Vagina (tissue), 2 donors: Measurements from ENCODE around the gene PEX11A. TPM values are rescaled to one million over a fixed set of nuclear protein-coding genes. Genes with fewer than 3 reads are reported as not detected.

ENCODE experiments used
- DNase-seq, 2 donors: peaks; one replicate each; pipeline ENCODE4 v3.0.0-alpha.2; 2017; ENCODE audit errors: extremely low spot score in 2 of 2
- H3K27ac ChIP-seq: fragments of 200-600 bp; sonication (generic); one replicate; pipeline ENCODE4 v1.5.1; 2019
- H3K27me3 ChIP-seq: fragments of 200-600 bp; sonication (generic); one replicate; pipeline ENCODE4 v1.5.1; 2019
- H3K36me3 ChIP-seq, 2 donors: fragments of 200-600 bp; sonication (generic); one replicate each; pipeline ENCODE4 v1.5.1; 2017 to 2019
- H3K4me1 ChIP-seq: fragments of 200-600 bp; sonication (generic); one replicate; pipeline ENCODE4 v1.5.1; 2019
- H3K4me3 ChIP-seq, 2 donors: fragments of 200-600 bp; sonication (generic); 1 replicate in 1 of 2; 2 replicates in 1 of 2; pipeline ENCODE4 v1.5.1; 2016 to 2019
- H3K9me3 ChIP-seq: fragments of 200-600 bp; sonication (generic); one replicate; pipeline ENCODE4 v1.5.1; 2019
- CTCF ChIP-seq, 3 experiments: fragments of 450-650 bp in 2 of 3; fragments of 200-600 bp in 1 of 3; sonication (generic) in 1 of 3; IDR thresholded peaks; one replicate each; pipeline ENCODE4 v1.5.1; 2017 to 2019; ENCODE audit warnings: antibody characterized with exemption in 3 of 3, mild to moderate bottlenecking in 2 of 3, moderate library complexity in 2 of 3
- POLR2A ChIP-seq, 2 donors: fragments of 450-650 bp; IDR thresholded peaks; one replicate each; pipeline ENCODE4 v1.6.1; 2017; ENCODE audit warnings: antibody characterized with exemption in 2 of 2, mild to moderate bottlenecking in 2 of 2, moderate library complexity in 2 of 2
- POLR2AphosphoS5 ChIP-seq, 2 donors: sonication (generic); formaldehyde crosslinking; IDR thresholded peaks; one replicate each; pipeline ENCODE4 v1.9.0; 2017; ENCODE audit warnings: antibody characterized with exemption in 2 of 2, mild to moderate bottlenecking in 2 of 2, low read depth in 1 of 2; ENCODE audit not compliant: insufficient read depth in 1 of 2
- intact Hi-C: fragments of 100-400 bp; cut with DNase I; formaldehyde crosslinking; loops from one replicate; pipeline ENCODE4 v1.15.1; 2023
- total RNA-seq: library from RNA; depleted of rRNA; stranded (reverse); fragments of >200 nt; gene quantifications from one replicate; pipeline ENCODE4 v1.2.3, GENCODE V29; 2016

PEX11A gene
- total RNA-seq, 1 donor from 2014 or later, result 4.7 TPM

DNA sequence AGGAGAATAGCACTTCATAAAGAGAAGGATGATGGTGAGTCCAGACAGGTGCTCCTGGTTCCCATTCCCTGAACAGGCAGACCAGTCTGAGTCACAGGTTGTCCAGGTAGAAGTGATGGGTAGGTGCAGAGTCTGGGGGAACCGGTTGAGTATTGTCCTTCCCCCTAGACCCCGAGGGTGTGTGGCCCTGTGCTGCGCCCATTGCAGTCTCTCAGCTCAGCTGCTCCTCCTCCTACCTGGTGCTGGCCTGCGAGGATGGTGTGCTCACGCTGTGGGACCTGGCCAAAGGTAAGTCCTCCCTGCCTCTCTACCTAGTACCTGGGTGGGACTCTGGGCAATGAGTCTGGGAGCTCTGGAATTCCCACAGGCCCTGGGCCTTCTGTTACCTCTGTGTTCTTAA, 40.7 kb upstream of the PEX11A start:
- no peaks in the 10 kb centered on the region for H3K27me3 ChIP-seq
- intact Hi-C loops, result no loop called here
- TF ChIP-seq CTCF (IDR thresholded peaks at IDR 0.05) (no peak), POLR2AphosphoS5 (IDR thresholded peaks at IDR 0.05; ENCODE audit: insufficient read depth in 1 of 2, low read depth in 1 of 2) (no peak), POLR2A (IDR thresholded peaks at IDR 0.05) (no peak)

GRCh38 chr15:89728254-89728653, 37.7 kb upstream of the PEX11A start:
- Histone ChIP-seq H3K27ac (no peak overlapping the region), H3K36me3 (no peaks in the 10 kb centered on the region)
- intact Hi-C loops, result no loop called here

More for the DNA sequence above, 40.7 kb upstream of the PEX11A start:
- no peaks in the 10 kb centered on the region for H3K4me1 ChIP-seq
- no peak overlapping the region for H3K27ac ChIP-seq
- no peak for DNase-seq
- no peaks in the 10 kb centered on the region for H3K36me3 ChIP-seq
- no peaks in the 10 kb centered on the region for H3K9me3 ChIP-seq
- H3K4me3 ChIP-seq, result no peak overlapping the region

DNA sequence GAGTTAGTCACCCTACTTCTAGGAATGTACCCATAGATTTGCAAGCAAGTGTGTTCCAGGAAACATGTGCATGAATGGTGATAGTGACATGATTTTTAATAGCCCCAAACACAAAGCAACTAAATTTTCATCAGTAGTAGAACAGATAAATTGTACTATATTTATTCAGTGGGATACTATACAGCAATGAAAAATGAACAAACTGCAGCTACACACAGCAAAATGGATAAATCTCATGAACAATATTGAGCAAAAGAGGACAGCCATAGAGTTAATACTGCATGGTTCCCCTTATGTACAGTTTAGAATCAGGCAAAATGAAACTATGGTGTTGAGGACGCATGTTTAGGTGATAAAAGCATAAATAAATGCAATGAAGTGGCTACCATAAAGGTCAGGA, 34.5 kb upstream of the PEX11A start:
- TF ChIP-seq CTCF (IDR thresholded peaks at IDR 0.05) (no peak), POLR2AphosphoS5 (IDR thresholded peaks at IDR 0.05; ENCODE audit: insufficient read depth in 1 of 2, low read depth in 1 of 2) (no peak), POLR2A (IDR thresholded peaks at IDR 0.05) (no peak)
- H3K9me3 ChIP-seq, result no peaks in the 10 kb centered on the region
- H3K4me1 ChIP-seq, result no peaks in the 10 kb centered on the region
- H3K27ac ChIP-seq, result no peak overlapping the region
- DNase-seq, result no peak
- intact Hi-C loops, result no loop called here
- H3K27me3 ChIP-seq, result no peaks in the 10 kb centered on the region
- H3K36me3 ChIP-seq, result no peaks in the 10 kb centered on the region
- no peak overlapping the region for H3K4me3 ChIP-seq

More at GRCh38 chr15:89728254-89728653, 37.7 kb upstream of the PEX11A start:
- H3K4me3 ChIP-seq, result no peak overlapping the region
- no peak for DNase-seq
- H3K4me1 ChIP-seq, result no peaks in the 10 kb centered on the region
- no peaks in the 10 kb centered on the region for H3K27me3 ChIP-seq
- no peaks in the 10 kb centered on the region for H3K9me3 ChIP-seq
- TF ChIP-seq CTCF (IDR thresholded peaks at IDR 0.05) (no peak), POLR2AphosphoS5 (IDR thresholded peaks at IDR 0.05; ENCODE audit: insufficient read depth in 1 of 2, low read depth in 1 of 2) (no peak), POLR2A (IDR thresholded peaks at IDR 0.05) (no peak)

DNA sequence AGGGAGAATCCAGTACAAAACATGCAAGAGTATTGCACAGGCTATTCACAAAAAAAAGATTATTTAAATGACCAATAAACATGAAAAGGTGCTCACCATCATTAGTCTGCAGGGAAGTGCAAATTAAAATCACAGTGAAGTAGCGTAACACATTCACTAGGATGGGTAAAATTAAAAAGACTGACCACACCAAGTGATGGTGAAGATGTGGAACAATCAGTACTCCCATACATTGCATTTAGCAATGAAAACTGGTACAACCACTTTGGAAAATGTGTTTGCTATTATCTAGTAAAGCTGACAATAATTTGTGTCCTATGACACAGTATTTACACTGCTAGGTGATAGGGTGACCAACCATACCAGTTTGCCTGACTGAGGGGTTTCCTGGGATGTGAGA, 34.1 kb upstream of the PEX11A start:
- no peaks in the 10 kb centered on the region for H3K9me3 ChIP-seq
- no peak overlapping the region for H3K4me3 ChIP-seq
- TF ChIP-seq CTCF (IDR thresholded peaks at IDR 0.05) (no peak), POLR2AphosphoS5 (IDR thresholded peaks at IDR 0.05; ENCODE audit: insufficient read depth in 1 of 2, low read depth in 1 of 2) (no peak), POLR2A (IDR thresholded peaks at IDR 0.05) (no peak)
- H3K4me1 ChIP-seq, result no peaks in the 10 kb centered on the region
- intact Hi-C loops, result no loop called here
- no peaks in the 10 kb centered on the region for H3K36me3 ChIP-seq
- no peak for DNase-seq
- no peak overlapping the region for H3K27ac ChIP-seq
- H3K27me3 ChIP-seq, result no peaks in the 10 kb centered on the region

- no peak overlapping the region for H3K4me3 ChIP-seq
- no peaks in the 10 kb centered on the region for H3K9me3 ChIP-seq
- intact Hi-C loops, result no loop called here
- no peaks in the 10 kb centered on the region for H3K36me3 ChIP-seq
- H3K4me1 ChIP-seq, result no peaks in the 10 kb centered on the region
- H3K27ac ChIP-seq, result no peak overlapping the region
- no peaks in the 10 kb centered on the region for H3K27me3 ChIP-seq
- no peak for DNase-seq
- TF ChIP-seq CTCF (IDR thresholded peaks at IDR 0.05) (no peak), POLR2AphosphoS5 (IDR thresholded peaks at IDR 0.05; ENCODE audit: insufficient read depth in 1 of 2, low read depth in 1 of 2) (no peak), POLR2A (IDR thresholded peaks at IDR 0.05) (no peak)
Observed at GRCh38 chr15:89723031-89723430, 32.5 kb upstream of the PEX11A start.
